Motor neuron (in vitro differentiated cells): Measurements from ENCODE around the gene IYD. TPM values are rescaled to one million over a fixed set of nuclear protein-coding genes. Genes with fewer than 3 reads are reported as not detected.
"Not testable (repeated sequence)": the region's sequence is repeated elsewhere in the genome, so short reads cannot be mapped to it uniquely, and the experiment has no call there.

Experiments used
- ATAC-seq, 8 experiments: fragments of 200-7000 bp; cut with Tn5 transposase; replicated peaks in 6 of 8; 2 replicates each; pipeline ENCODE4 v1.8.0; 2021; ENCODE audit warnings: mild to moderate bottlenecking in 8 of 8, moderate library complexity in 8 of 8
- H3K27ac ChIP-seq, 2 donors: fragments of 250-450 bp; sonication (Bioruptor Pico); 2 replicates each; pipeline ENCODE4 v1.9.0; 2021; ENCODE audit warnings: antibody characterized with exemption in 2 of 2, mild to moderate bottlenecking in 2 of 2, moderate library complexity in 1 of 2
- H3K4me1 ChIP-seq, 2 donors: fragments of 250-450 bp; sonication (Bioruptor Pico); replicated peaks in 1 of 2; 2 replicates each; pipeline ENCODE4 v1.6.1; 2021; ENCODE audit warnings: antibody characterized with exemption in 2 of 2, mild to moderate bottlenecking in 2 of 2, moderate library complexity in 1 of 2
- H3K4me3 ChIP-seq, 5 donors: fragments of 250-450 bp; sonication (Bioruptor Pico); 2 replicates each; pipeline ENCODE4 v1.9.0; 2021; ENCODE audit warnings: antibody characterized with exemption in 5 of 5, mild to moderate bottlenecking in 5 of 5, moderate library complexity in 4 of 5
- WGBS, 10 experiments: fragments of 450-650 bp; shearing (Covaris generic); methylation state at CpG; one replicate each; pipeline ENCODE4 v1.0.0; 2022; 5-methylcytosine and 5-hydroxymethylcytosine counted together
- in situ Hi-C, 9 experiments: fragments of 400-800 bp; cut with MboI; loops; one replicate each; pipeline ENCODE4 v1.15.0; 2021; ENCODE audit warnings: low sequenced_read_pairs in 9 of 9, low pct_unique_long_range_greater_than_20kb in 2 of 9; ENCODE audit not compliant: unreplicated experiment in 9 of 9
- total RNA-seq, 8 experiments: library from RNA; unstranded; fragments of 300-600 nt; gene quantifications; 2 replicates each; pipeline versions ENCODE4 v1.2.3 to v1.2.4, GENCODE V29; 2022

Gene IYD
- total RNA-seq, 8 experiments from 2014 or later, result under 0.01 to 0.38 (median 0.14) TPM

GRCh38 chr6:150354754-150355571 is 13.8 kb upstream of the IYD start:
- no peak overlapping the region for H3K4me3 ChIP-seq
- no peak overlapping the region for H3K27ac ChIP-seq
- no peaks in the 10 kb centered on the region for H3K4me1 ChIP-seq
- peak in 1 of 8 experiments; percentile 52 for ATAC-seq
- 10 to 76% (median 38%) methylated on average over 1 to 2 of the region's 2 CpGs; no CpG with 5 or more reads in 4 of the 10 experiments for WGBS, 10 experiments
- in situ Hi-C loops, result no loop called here

GRCh38 chr6:150355932-150356331 is 12.9 kb upstream of the IYD start:
- in situ Hi-C loops, result no loop called here
- 47 to 100% (median 52%) methylated on average over 1 to 3 of the region's 4 CpGs; no CpG with 5 or more reads in 5 of the 10 experiments for WGBS, 10 experiments
- no peak for ATAC-seq

GRCh38 chr6:150361876-150362275 is 6.9 kb upstream of the IYD start:
- Histone ChIP-seq H3K4me1 (no peaks in the 10 kb centered on the region), H3K27ac (no peak overlapping the region), H3K4me3 (no peak overlapping the region)
- in situ Hi-C loops, result no loop called here
- ATAC-seq, result peak in 1 of 8 experiments; percentile 23
- 45 to 100% (median 78%) methylated on average over 2 to 3 of the region's 3 CpGs; no CpG with 5 or more reads in 2 of the 10 experiments for WGBS, 10 experiments

More at GRCh38 chr6:150355932-150356331, 12.9 kb upstream of the IYD start:
- Histone ChIP-seq H3K4me3 (no peak overlapping the region), H3K4me1 (no peaks in the 10 kb centered on the region), H3K27ac (no peak overlapping the region)

DNA sequence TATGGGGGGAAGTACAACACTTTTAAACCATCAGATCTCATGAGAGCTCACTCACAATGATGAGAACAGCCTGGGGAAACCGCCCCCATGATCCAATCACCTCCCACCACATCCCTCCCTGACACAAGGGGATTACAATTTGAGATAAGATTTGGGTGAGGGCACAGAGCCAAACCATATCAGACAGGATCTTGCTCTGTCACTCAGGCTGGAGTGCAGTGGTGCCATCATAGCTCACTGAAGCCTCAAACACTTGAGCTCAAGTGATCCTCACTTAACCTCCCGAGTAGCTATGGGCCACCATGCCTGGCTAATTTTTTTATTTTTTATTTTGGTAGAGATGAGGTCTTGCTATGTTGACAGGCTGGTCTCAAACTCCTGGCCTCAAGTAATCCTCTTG is 5.1 kb upstream of the IYD start:
- Histone ChIP-seq H3K4me1 (no peaks in the 10 kb centered on the region), H3K4me3 (no peak overlapping the region), H3K27ac (no peak overlapping the region)
- in situ Hi-C loops, result no loop called here
- no peak for ATAC-seq
- 14 to 79% (median 51%) methylated on average over 1 to 2 of the region's 2 CpGs; no CpG with 5 or more reads in 3 of the 10 experiments for WGBS, 10 experiments

- no peaks in the 10 kb centered on the region for H3K4me1 ChIP-seq
- 60 to 100% (median 84%) methylated on average over 1 to 6 of the region's 7 CpGs for WGBS, 10 experiments
These were observed 2.6 kb upstream of the IYD start for GRCh38 chr6:150366118-150366778.

GRCh38 chr6:150369408-150369807 is 596 bp downstream of the IYD start:
- ATAC-seq, result no peak
- in situ Hi-C loops, result no loop called here
- Histone ChIP-seq H3K4me1 (no peaks in the 10 kb centered on the region), H3K4me3 (no peak overlapping the region), H3K27ac (no peak overlapping the region)
- WGBS, 10 experiments, result 17 to 100% (median 85%) methylated on average over 1 to 2 of the region's 2 CpGs; no CpG with 5 or more reads in 2 of the 10 experiments

More at GRCh38 chr6:150366118-150366778, 2.6 kb upstream of the IYD start:
- no peak overlapping the region for H3K4me3 ChIP-seq
- H3K27ac ChIP-seq, result no peak overlapping the region
- no peak for ATAC-seq
- in situ Hi-C loops, result no loop called here

- 67 to 100% (median 97%) methylated on average over 1 to 9 of the region's 12 CpGs; no CpG with 5 or more reads in 3 of the 10 experiments for WGBS, 10 experiments
- Histone ChIP-seq H3K4me3 (no peak overlapping the region), H3K4me1 (no peaks in the 10 kb centered on the region), H3K27ac (no peak overlapping the region)
- in situ Hi-C loops, result no loop called here
- no peak for ATAC-seq
These were observed 1.3 kb downstream of the IYD start for GRCh38 chr6:150370112-150370511.

DNA sequence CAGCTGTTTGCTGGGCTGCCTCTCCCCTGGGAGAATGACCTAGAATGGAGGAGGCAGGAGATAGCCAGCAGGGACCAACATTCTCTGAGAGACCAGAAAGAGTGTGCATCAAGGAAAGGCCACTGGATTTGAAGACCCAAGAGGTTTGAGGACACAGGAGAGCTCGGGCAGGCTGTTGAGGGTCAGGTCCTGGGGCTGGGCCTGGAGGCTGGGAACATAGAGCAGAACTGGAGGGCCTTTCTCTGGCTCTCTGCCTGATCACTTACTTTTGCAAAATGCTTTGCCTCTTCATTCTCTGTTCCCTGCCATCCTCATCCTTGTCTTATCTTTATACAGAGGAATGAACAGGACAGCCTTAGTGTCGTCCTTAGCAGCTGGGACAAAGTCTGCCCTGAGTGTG is 2.5 kb downstream of the IYD start:
- 17 to 67% (median 53%) methylated on average over 1 to 2 of the region's 2 CpGs; no CpG with 5 or more reads in 4 of the 10 experiments for WGBS, 10 experiments
- in situ Hi-C loops, result no loop called here
- Histone ChIP-seq H3K4me3 (no peak overlapping the region), H3K27ac (no peak overlapping the region), H3K4me1 (no peaks in the 10 kb centered on the region)
- ATAC-seq, result no peak

- WGBS, 10 experiments, result no CpG with 5 or more reads among the region's 1 CpG
- H3K4me1 ChIP-seq, result no peaks in the 10 kb centered on the region
- no peak for ATAC-seq
- H3K4me3 ChIP-seq, result no peak overlapping the region
- no peak overlapping the region for H3K27ac ChIP-seq
- in situ Hi-C loops, result no loop called here
These were observed 3.2 kb downstream of the IYD start for GRCh38 chr6:150372051-150372450.

GRCh38 chr6:150373260-150373701 is 4.5 kb downstream of the IYD start:
- in situ Hi-C loops, result no loop called here
- Histone ChIP-seq H3K27ac (no peak overlapping the region), H3K4me3 (no peak overlapping the region), H3K4me1 (no peaks in the 10 kb centered on the region)
- WGBS, 10 experiments, result 37 to 100% (median 60%) methylated on average over 1 to 2 of the region's 2 CpGs; no CpG with 5 or more reads in 6 of the 10 experiments
- peak in 2 of 8 experiments; percentile 57 to 59 for ATAC-seq

GRCh38 chr6:150374346-150374745 is 5.5 kb downstream of the IYD start:
- ATAC-seq, in situ Hi-C loops, H3K4me3 ChIP-seq, H3K4me1 ChIP-seq, H3K27ac ChIP-seq: not testable (repeated sequence)
- 60 to 100% (median 91%) methylated on average over 1 to 5 of the region's 5 CpGs; no CpG with 5 or more reads in 2 of the 10 experiments for WGBS, 10 experiments

DNA sequence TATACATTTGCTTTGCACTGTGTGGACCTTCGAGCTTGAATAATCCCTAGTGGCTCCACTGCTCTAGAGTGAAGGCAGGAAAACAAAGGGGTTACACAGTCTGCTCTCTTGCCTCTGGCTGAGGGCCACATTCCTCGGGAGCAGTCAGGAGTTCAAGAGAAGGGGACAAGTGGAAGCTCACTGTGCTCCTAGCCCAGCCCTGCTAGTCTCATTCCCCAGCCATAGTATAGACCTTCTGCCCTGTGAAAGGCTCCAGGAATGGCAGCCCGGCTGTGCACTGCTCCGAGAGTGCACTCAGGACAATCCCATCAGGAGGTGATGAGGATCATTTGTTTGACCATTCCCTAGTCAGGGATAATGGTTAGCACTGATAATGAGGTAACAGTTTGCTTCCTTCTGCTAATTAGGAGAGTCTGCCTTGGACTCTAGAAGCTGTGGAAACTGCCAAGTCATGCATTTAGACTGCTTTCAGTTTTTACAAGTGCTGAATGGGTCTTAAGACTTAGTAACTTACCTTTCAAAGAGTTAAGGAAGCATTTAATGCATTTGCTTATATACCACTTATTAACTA is 8.5 kb downstream of the IYD start:
- ATAC-seq, result peak in 6 of 8 experiments; percentile 23 to 79 (median 32)
- H3K4me3 ChIP-seq, result no peak overlapping the region
- no peak overlapping the region for H3K27ac ChIP-seq
- WGBS, 10 experiments, result 0 to 77% (median 57%) methylated on average over 1 to 3 of the region's 4 CpGs; no CpG with 5 or more reads in 4 of the 10 experiments
- H3K4me1 ChIP-seq, result no peaks in the 10 kb centered on the region
- in situ Hi-C loops, result no loop called here

DNA sequence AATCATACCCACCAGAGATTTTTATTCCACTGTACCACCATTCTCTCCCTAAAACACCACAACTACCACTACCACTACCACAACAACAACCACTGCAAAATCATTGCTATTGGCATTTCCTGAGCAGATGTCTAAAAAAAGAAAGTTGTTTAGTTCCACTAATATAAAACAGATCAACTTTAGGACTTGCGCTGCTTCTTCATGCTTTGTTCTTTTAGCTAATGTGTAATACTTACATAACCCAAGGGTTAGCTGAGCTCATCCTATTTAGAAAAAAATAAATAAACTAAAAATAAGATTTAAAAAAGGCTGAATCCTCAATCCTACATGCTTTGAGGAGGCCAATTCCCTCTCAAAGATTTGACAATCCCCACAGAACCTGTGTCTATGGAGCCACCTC is 11.4 kb downstream of the IYD start:
- no peaks in the 10 kb centered on the region for H3K4me1 ChIP-seq
- no peak overlapping the region for H3K4me3 ChIP-seq
- in situ Hi-C loops, result no loop called here
- ATAC-seq, result no peak
- no peak overlapping the region for H3K27ac ChIP-seq
- 0 to 100% (median 86%) methylated on average over 1 of the region's 1 CpG; no CpG with 5 or more reads in 3 of the 10 experiments for WGBS, 10 experiments
